ENCODE data around the gene PACS2. TPM values are rescaled to one million over a fixed set of nuclear protein-coding genes. Genes with fewer than 3 reads are reported as not detected.

The PACS2 gene
- polyA plus RNA-seq, 1 donor from 2014 or later = 3.8 TPM

- H3K27me3 Mint-ChIP-seq = no peaks in the 10 kb centered on the region
- H3K9me3 Mint-ChIP-seq = no peaks in the 10 kb centered on the region
- peaks cover 5% of the 10 kb centered on the region for H3K36me3 Mint-ChIP-seq
- H3K27ac Mint-ChIP-seq = no peak overlapping the region
- H3K4me1 Mint-ChIP-seq = peaks cover 3 to 17% (median 14%) of the 10 kb centered on the region in 3 donors
- H3K4me3 Mint-ChIP-seq = no peak overlapping the region
Observed at GRCh38 chr14:105431256-105431655, 116.7 kb downstream of the PACS2 start.

- H3K27ac Mint-ChIP-seq = no peak overlapping the region
- H3K4me1 Mint-ChIP-seq = peaks cover 3 to 16% (median 14%) of the 10 kb centered on the region in 3 donors
- H3K4me3 Mint-ChIP-seq = no peak overlapping the region
- no peaks in the 10 kb centered on the region for H3K9me3 Mint-ChIP-seq
- H3K36me3 Mint-ChIP-seq = peaks cover 2% of the 10 kb centered on the region
- no peaks in the 10 kb centered on the region for H3K27me3 Mint-ChIP-seq
Observed at GRCh38 chr14:105432657-105433056, 118.1 kb downstream of the PACS2 start.

DNA sequence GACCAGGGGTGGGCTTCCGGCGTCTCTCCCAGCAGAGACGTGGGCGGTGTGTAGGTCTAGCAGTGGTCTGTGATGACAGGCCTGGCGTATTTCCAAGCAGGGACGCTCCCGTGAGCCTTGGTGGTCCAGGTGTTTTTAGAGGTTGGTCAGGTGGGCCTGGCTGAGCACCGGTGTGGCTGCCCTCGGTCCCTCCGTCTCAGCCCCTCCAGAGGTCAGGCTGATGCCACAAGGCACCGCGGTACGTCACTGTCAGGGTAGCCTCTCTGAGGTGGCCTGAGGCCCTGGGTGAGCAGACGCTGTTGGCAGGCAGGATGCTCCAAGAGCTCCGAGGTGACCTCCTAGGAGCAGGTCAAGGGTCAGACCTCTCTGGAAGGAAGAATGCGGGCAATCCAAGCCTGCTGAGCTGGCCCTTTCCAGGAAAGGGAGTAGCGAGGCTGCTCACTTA is 118.6 kb downstream of the PACS2 start:
- H3K27ac Mint-ChIP-seq = no peak overlapping the region
- H3K4me1 Mint-ChIP-seq = peaks cover 3 to 14% (median 11%) of the 10 kb centered on the region in 3 donors
- no peak overlapping the region for H3K4me3 Mint-ChIP-seq
- H3K9me3 Mint-ChIP-seq = no peaks in the 10 kb centered on the region
- H3K27me3 Mint-ChIP-seq = no peaks in the 10 kb centered on the region
- H3K36me3 Mint-ChIP-seq = peaks cover 2% of the 10 kb centered on the region

- Mint-ChIP-seq H3K4me3 (no peak overlapping the region), H3K36me3 (peaks cover 2% of the 10 kb centered on the region), H3K4me1 (peaks cover 3 to 12% (median 7%) of the 10 kb centered on the region in 3 donors), H3K27ac (peak overlapping the region in 1 of 3 donors; percentile 27), H3K9me3 (no peaks in the 10 kb centered on the region), H3K27me3 (no peaks in the 10 kb centered on the region)
Observed at GRCh38 chr14:105436402-105436801, 121.9 kb downstream of the PACS2 start.

DNA sequence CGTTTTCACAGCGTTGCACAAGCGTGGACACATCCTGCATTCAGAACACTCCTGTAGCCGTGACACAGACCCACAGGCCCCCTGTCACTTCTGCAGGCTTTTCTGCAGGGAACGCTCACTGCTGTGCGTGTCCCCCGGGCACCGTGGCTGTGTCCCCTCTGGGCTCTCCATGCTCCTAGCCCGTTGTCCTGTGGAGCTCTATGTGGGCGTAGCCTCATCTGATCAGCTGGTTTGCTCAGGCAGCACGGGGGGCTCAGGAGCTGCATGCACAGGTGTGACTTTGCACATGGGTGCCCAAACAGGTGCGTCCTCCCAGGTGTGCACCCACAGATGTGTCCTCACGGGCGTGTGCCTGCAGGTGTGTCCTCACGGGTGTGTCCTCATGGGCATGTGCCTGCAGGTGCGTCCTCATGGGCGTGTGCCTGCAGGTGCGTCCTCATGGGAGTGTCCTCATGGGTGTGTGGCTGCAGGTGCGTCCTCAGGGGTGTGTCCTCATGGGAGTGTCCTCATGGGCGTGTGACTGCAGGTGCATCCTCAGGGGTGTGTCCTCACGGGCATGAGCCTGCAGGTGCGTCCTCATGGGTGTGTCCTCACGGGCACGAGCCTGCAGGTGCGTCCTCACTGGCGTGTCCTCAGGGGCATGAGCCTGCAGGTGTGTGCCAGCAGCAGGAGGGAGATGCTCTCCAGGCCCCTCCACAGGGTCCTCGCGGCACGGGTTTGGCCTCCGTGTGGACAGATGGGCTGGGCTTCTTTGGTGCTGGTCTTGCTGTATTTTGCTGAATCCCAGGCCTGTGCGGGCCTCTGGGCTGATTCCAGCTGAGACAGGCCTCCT is 122.6 kb downstream of the PACS2 start:
- peak overlapping the region in 1 of 4 donors; percentile 35 for H3K4me3 Mint-ChIP-seq
- no peaks in the 10 kb centered on the region for H3K9me3 Mint-ChIP-seq
- H3K27me3 Mint-ChIP-seq = no peaks in the 10 kb centered on the region
- H3K4me1 Mint-ChIP-seq = peaks cover 3 to 14% (median 9%) of the 10 kb centered on the region in 3 donors
- H3K27ac Mint-ChIP-seq = peak overlapping the region in 2 of 3 donors; percentile 27 to 78
- peaks cover 2% of the 10 kb centered on the region for H3K36me3 Mint-ChIP-seq

GRCh38 chr14:105437723-105438500 is 123.4 kb downstream of the PACS2 start:
- peaks cover 2% of the 10 kb centered on the region for H3K36me3 Mint-ChIP-seq
- peaks cover 3 to 14% (median 10%) of the 10 kb centered on the region in 3 donors for H3K4me1 Mint-ChIP-seq
- no peak overlapping the region for H3K4me3 Mint-ChIP-seq
- H3K27ac Mint-ChIP-seq = no peak overlapping the region
- no peaks in the 10 kb centered on the region for H3K9me3 Mint-ChIP-seq
- H3K27me3 Mint-ChIP-seq = no peaks in the 10 kb centered on the region

GRCh38 chr14:105439179-105439578 is 124.6 kb downstream of the PACS2 start:
- peaks cover 2% of the 10 kb centered on the region for H3K36me3 Mint-ChIP-seq
- H3K4me1 Mint-ChIP-seq = peaks cover 3 to 14% (median 12%) of the 10 kb centered on the region in 3 donors
- no peak overlapping the region for H3K27ac Mint-ChIP-seq
- H3K4me3 Mint-ChIP-seq = no peak overlapping the region
- H3K27me3 Mint-ChIP-seq = no peaks in the 10 kb centered on the region
- no peaks in the 10 kb centered on the region for H3K9me3 Mint-ChIP-seq

DNA sequence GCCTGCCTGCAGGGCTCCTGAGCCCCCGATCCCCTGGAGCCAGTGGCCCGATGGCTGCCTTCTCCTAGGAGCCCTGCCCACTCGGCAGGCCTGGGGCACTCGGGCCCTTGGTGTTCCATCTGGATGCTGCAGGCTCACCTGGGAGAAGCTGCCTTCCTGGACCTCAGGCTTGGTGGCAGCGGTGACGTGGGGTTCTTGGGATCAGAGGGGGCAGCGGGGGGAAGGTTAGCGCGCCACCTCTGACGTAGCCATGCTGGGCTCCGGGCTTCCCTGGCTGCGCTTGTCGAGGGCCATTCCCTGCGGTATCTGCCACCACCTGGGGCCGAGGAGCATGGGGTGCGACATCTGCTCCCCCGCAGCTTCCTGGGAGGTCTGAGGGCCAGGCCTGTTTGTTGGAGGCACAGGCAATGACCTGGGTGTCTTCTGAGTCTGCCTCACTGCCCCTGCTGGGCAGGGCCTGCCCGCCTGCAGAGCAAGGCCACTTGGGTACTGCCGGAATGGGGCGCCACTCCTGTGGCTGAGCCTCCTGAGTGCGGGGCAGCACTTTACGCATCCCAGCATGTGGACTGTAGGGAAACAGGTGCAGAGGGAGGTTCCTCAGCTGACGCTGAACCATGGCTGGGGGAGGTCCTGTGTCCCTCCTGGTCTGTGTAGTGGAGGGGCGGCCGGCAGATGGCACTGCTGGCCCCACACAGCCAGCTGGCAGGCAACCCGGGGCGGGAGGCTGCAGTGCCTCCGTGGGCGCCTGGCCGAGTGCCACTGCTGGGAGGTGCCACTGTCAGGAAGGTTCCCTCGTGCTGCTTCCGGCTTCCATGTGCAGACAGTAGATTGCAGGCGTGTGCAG is 125.4 kb downstream of the PACS2 start:
- peaks cover under 1 to 11% (median 11%) of the 10 kb centered on the region in 3 donors for H3K4me1 Mint-ChIP-seq
- no peak overlapping the region for H3K4me3 Mint-ChIP-seq
- peaks cover 2% of the 10 kb centered on the region for H3K36me3 Mint-ChIP-seq
- no peak overlapping the region for H3K27ac Mint-ChIP-seq
- H3K9me3 Mint-ChIP-seq = no peaks in the 10 kb centered on the region
- H3K27me3 Mint-ChIP-seq = no peaks in the 10 kb centered on the region

- Mint-ChIP-seq H3K36me3 (peaks cover under 1% of the 10 kb centered on the region), H3K27ac (no peak overlapping the region), H3K9me3 (no peaks in the 10 kb centered on the region), H3K4me3 (no peak overlapping the region), H3K4me1 (peaks cover 0 to 8% (median 8%) of the 10 kb centered on the region in 3 donors), H3K27me3 (no peaks in the 10 kb centered on the region)
Observed at GRCh38 chr14:105440554-105440900, 126.0 kb downstream of the PACS2 start.

- no peaks in the 10 kb centered on the region for H3K36me3 Mint-ChIP-seq
- no peak overlapping the region for H3K27ac Mint-ChIP-seq
- peaks cover 0 to 5% (median 4%) of the 10 kb centered on the region in 3 donors for H3K4me1 Mint-ChIP-seq
- H3K4me3 Mint-ChIP-seq = no peak overlapping the region
- no peaks in the 10 kb centered on the region for H3K27me3 Mint-ChIP-seq
- no peaks in the 10 kb centered on the region for H3K9me3 Mint-ChIP-seq
Observed at GRCh38 chr14:105440992-105441391, 126.4 kb downstream of the PACS2 start.

GRCh38 chr14:105442125-105442524 is 127.6 kb downstream of the PACS2 start:
- Mint-ChIP-seq H3K27me3 (no peaks in the 10 kb centered on the region), H3K27ac (no peak overlapping the region), H3K36me3 (no peaks in the 10 kb centered on the region), H3K4me1 (peaks cover 0 to 4% (median 2%) of the 10 kb centered on the region in 3 donors), H3K4me3 (no peak overlapping the region), H3K9me3 (no peaks in the 10 kb centered on the region)

DNA sequence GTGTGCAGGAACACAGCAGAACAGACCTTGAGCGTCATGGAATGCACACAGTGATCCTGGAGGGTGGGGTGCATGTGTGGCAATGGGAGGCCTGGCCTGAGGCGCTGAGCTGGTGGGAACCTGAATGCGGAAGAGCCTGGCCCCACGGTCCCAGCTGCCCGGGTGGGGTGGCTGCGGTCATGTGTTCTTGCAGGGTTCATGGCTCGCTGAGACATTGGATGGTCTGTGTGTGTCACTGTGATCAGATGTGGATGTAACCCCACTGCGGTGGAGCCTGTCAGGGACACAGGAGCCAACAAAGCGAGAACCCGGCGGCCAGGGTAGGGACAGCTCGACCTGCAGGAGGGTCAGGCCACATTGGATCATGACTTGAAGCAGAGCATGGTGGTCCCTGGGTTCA is 128.3 kb downstream of the PACS2 start:
- H3K27ac Mint-ChIP-seq = no peak overlapping the region
- no peaks in the 10 kb centered on the region for H3K36me3 Mint-ChIP-seq
- H3K27me3 Mint-ChIP-seq = no peaks in the 10 kb centered on the region
- no peak overlapping the region for H3K4me3 Mint-ChIP-seq
- no peaks in the 10 kb centered on the region for H3K9me3 Mint-ChIP-seq
- H3K4me1 Mint-ChIP-seq = peaks cover 0 to 4% (median 2%) of the 10 kb centered on the region in 3 donors

DNA sequence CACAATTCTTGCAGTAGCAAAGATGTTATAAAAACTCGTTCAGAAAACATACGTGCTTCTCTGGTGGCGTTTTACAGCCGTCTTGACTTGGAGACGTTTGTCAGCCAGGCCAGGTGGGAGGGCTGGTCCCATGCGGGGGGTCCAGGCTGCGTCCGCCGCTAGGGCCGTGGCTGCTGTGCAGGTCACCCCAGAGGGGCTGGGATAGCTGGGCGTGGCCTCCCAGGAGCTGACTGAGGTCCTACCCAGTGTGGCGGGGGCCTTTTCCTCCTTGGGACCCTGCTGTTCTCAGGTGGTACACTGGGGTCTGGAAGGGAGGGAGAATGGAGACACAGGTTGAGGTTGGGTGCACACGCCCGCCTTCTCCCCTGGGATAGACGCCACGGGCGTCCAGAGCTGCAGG is 130.3 kb downstream of the PACS2 start:
- Mint-ChIP-seq H3K4me3 (no peak overlapping the region), H3K4me1 (peaks cover 0 to 4% (median 2%) of the 10 kb centered on the region in 3 donors), H3K36me3 (no peaks in the 10 kb centered on the region), H3K9me3 (no peaks in the 10 kb centered on the region), H3K27me3 (no peaks in the 10 kb centered on the region), H3K27ac (no peak overlapping the region)

GRCh38 chr14:105445290-105445689 is 130.7 kb downstream of the PACS2 start:
- Mint-ChIP-seq H3K4me3 (no peak overlapping the region), H3K27ac (no peak overlapping the region), H3K4me1 (peaks cover 0 to 4% (median 2%) of the 10 kb centered on the region in 3 donors)

More at GRCh38 chr14:105445290-105445689, 130.7 kb downstream of the PACS2 start:
- no peaks in the 10 kb centered on the region for H3K9me3 Mint-ChIP-seq
- no peaks in the 10 kb centered on the region for H3K27me3 Mint-ChIP-seq
- no peaks in the 10 kb centered on the region for H3K36me3 Mint-ChIP-seq

Measured in IgD-negative memory B cell (primary cell).